HUES64 (cell line): ENCODE measurements around the gene RASA3. TPM values are rescaled to one million over a fixed set of nuclear protein-coding genes. Genes with fewer than 3 reads are reported as not detected.
"Not testable (repeated sequence)": the region's sequence is repeated elsewhere in the genome, so short reads cannot be mapped to it uniquely, and the experiment has no call there.

Source experiments
- H3K27ac ChIP-seq: 2 replicates; pipeline ENCODE4 v1.7.0; 2013; ENCODE audit warnings: low read depth, low read length, inconsistent platforms
- H3K27me3 ChIP-seq: 2 replicates; pipeline ENCODE4 v1.6.1; 2013; ENCODE audit warnings: mild to moderate bottlenecking, low read length; ENCODE audit not compliant: insufficient read depth
- H3K36me3 ChIP-seq: 2 replicates; pipeline ENCODE4 v1.6.1; 2013; ENCODE audit warnings: mild to moderate bottlenecking, low read length; ENCODE audit not compliant: insufficient read depth
- H3K4me1 ChIP-seq: 2 replicates; pipeline ENCODE4 v1.6.1; 2013; ENCODE audit warnings: mild to moderate bottlenecking, low read length, moderate library complexity; ENCODE audit not compliant: insufficient read depth
- H3K4me3 ChIP-seq: 2 replicates; pipeline ENCODE4 v1.5.1; 2013; ENCODE audit warnings: mild to moderate bottlenecking, low read length, moderate library complexity
- H3K9ac ChIP-seq: 2 replicates; pipeline ENCODE4 v1.6.1; 2013; ENCODE audit warnings: mild to moderate bottlenecking, low read depth, low read length
- H3K9me3 ChIP-seq: 2 replicates; pipeline ENCODE4 v1.6.1; 2013; ENCODE audit warnings: low read depth, low read length; ENCODE audit not compliant: insufficient read depth
- WGBS: fragments of 150-250, 120-280 bp; methylation state at CpG from one replicate; pipeline ENCODE4 v1.1.7; 2013; ENCODE audit warnings: missing lambda C conversion rate; 5-methylcytosine and 5-hydroxymethylcytosine counted together
- polyA plus RNA-seq, 2 experiments: library from polyadenylated mRNA; stranded (reverse); fragments of 50-300 nt; gene quantifications; one replicate each; pipeline ENCODE4 v1.2.3, GENCODE V29; 2013

Gene RASA3, protein sequence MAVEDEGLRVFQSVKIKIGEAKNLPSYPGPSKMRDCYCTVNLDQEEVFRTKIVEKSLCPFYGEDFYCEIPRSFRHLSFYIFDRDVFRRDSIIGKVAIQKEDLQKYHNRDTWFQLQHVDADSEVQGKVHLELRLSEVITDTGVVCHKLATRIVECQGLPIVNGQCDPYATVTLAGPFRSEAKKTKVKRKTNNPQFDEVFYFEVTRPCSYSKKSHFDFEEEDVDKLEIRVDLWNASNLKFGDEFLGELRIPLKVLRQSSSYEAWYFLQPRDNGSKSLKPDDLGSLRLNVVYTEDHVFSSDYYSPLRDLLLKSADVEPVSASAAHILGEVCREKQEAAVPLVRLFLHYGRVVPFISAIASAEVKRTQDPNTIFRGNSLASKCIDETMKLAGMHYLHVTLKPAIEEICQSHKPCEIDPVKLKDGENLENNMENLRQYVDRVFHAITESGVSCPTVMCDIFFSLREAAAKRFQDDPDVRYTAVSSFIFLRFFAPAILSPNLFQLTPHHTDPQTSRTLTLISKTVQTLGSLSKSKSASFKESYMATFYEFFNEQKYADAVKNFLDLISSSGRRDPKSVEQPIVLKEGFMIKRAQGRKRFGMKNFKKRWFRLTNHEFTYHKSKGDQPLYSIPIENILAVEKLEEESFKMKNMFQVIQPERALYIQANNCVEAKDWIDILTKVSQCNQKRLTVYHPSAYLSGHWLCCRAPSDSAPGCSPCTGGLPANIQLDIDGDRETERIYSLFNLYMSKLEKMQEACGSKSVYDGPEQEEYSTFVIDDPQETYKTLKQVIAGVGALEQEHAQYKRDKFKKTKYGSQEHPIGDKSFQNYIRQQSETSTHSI
- polyA plus RNA-seq (2013, experiment 1 of 2) = 12.3 TPM
- 15.0 TPM for polyA plus RNA-seq (2013, experiment 2 of 2)

DNA sequence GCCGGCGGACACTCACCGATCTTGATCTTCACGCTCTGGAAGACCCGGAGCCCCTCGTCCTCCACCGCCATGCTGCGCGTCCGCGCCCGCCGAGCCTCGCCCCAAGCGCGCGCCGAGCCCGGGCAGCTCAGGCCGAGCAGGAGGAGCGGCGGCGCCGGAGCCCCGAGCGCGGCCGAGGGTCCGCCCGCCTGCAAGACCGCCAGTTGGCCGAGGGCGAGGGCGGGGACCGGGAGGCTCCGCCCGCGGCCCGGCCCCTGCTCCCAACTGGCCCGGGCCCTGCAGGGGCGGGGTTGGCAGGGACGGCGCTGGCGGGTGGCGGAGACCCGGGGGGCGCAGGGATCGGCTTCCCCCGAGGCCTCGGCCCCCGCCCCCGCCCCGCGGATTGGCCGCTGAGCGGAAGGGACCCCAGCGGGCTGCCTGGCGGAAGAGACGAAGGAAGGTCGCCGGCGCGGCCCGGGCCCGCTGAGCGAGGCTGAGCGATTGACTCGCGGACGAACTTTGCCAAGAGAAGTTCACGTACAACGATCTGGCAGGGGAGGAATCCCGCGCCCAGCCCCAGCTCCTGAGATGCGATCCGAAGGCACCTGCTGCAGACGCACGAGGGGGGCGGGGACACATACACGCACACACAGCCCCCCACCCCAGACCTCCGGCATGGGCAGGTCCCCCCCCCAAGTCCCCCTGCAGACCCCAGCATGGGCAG, at the start of gene RASA3:
Gene RASA3 (minus strand): TSS at position 205 of the 703 bp plus-strand sequence. CDS start 134 bp downstream, at position 71.
- Histone ChIP-seq H3K4me1 (peaks cover 34% of the 10 kb centered on the region), H3K9ac (peak within 1 kb of the TSS; percentile 45), H3K4me3 (peak within 1 kb of the TSS; percentile 73), H3K27ac (no peak within 1 kb of the TSS; the same call in 1 of the 2 replicates), H3K36me3 (no peaks in the 10 kb centered on the region), H3K27me3 (peaks cover 18% of the 10 kb centered on the region), H3K9me3 (no peaks in the 10 kb centered on the region)
- under 1% methylated on average over 75 of the region's 81 CpGs for WGBS

DNA sequence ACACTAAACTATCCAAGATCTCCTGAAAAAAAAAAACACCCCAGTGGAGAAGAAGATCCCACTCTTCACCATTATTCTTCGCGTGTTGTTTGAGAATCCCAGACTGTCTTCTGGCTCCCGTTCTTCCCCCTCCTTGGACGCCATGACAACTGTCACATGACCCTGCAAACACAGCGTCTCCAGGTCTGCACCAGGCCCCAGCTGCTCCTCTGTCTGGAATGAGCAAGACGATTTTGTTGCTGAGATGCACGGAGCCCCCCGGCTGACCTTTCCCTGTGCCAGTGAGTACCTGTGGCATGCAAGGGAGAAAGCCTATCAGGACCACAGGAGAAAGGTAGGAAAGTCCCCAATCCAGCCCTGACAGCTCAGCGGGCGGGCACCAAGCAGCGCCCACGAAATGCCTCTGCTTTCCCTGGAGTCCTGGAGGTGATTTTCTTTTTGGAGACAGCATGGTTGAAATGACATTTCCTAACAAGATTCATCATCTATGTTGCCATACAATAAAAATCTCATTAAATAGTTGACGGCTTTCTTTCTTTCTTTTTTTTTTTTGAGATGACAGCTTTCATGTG, 46.8 kb upstream of the RASA3 start, which contains the start of gene CFAP97D2:
Gene CFAP97D2 (plus strand): TSS at position 171 of the 572 bp plus-strand sequence. CDS start 74 bp downstream, at position 245.
- H3K27me3 ChIP-seq = no peaks in the 10 kb centered on the region
- no peaks in the 10 kb centered on the region for H3K4me1 ChIP-seq
- no peak within 1 kb of the TSS for H3K9ac ChIP-seq
- H3K4me3 ChIP-seq = no peak within 1 kb of the TSS
- no peaks in the 10 kb centered on the region for H3K36me3 ChIP-seq
- no peaks in the 10 kb centered on the region for H3K9me3 ChIP-seq
- 75% methylated on average over 13 of the region's 13 CpGs for WGBS
- no peak within 1 kb of the TSS for H3K27ac ChIP-seq

DNA sequence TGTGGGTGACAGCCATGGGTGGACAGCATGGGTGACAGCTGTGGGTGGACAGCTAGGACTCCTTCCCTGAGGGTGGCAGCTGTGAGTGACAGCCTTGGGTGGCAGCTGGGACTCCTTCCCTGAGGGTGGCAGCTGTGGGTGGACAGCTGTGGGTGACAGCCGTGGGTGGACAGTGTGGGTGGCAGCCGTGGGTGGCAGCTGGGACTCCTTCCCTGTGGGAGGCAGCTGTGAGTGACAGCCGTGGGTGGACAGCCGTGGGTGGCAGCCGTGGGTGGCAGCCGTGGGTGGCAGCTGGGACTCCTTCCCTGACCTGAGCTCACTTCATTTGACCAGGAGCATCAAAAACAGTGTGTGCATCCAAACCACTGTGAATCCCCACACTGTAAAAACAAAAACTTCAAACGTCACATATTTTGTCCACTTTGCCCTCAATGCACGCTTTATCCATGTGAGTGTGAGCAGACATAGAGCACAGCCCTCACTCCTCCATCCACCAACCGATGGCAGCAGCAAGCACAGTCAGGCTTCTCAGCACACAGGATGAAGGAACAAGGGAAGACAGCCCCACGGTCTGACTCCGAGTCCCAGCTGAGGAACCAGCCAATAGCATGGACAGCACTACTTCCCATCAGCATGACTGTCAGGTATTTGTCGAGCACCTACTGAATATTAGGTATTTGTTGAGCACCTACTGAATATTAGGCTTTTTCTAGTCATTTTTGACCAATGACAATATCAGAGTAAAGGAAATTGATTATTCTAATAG, 45.0 kb upstream of the RASA3 start:
- Histone ChIP-seq H3K4me1 (no peaks in the 10 kb centered on the region), H3K4me3 (no peak overlapping the region), H3K9me3 (peaks cover 3% of the 10 kb centered on the region; the same call in 1 of the 2 replicates), H3K27me3 (no peaks in the 10 kb centered on the region), H3K9ac (no peak overlapping the region), H3K36me3 (no peaks in the 10 kb centered on the region), H3K27ac (no peak overlapping the region)
- 85% methylated on average over 12 of the region's 12 CpGs for WGBS

DNA sequence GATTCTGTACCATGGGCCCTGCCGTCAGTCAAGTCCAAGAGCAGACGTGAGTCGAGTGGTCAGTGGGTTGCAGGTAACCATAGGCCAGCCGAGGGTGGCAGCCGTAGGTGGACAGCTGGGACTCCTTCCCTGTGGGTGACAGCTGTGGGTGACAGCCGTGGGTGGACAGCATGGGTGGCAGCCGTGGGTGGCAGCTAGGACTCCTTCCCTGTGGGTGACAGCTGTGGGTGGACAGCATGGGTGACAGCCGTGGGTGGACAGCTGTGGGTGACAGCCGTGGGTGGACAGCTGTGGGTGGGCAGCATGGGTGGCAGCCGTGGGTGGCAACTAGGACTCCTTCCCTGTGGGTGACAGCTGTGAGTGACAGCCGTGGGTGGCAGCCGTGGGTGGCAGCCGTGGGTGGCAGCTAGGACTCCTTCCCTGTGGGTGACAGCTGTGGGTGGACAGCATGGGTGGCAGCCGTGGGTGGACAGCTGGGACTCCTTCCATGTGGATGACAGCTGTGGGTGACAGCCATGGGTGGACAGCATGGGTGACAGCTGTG, 44.0 kb upstream of the RASA3 start:
- not testable (repeated sequence) for H3K36me3 ChIP-seq, H3K27me3 ChIP-seq, H3K4me1 ChIP-seq, H3K27ac ChIP-seq, H3K4me3 ChIP-seq, H3K9me3 ChIP-seq, H3K9ac ChIP-seq
- WGBS = 92% methylated on average over 13 of the region's 14 CpGs

DNA sequence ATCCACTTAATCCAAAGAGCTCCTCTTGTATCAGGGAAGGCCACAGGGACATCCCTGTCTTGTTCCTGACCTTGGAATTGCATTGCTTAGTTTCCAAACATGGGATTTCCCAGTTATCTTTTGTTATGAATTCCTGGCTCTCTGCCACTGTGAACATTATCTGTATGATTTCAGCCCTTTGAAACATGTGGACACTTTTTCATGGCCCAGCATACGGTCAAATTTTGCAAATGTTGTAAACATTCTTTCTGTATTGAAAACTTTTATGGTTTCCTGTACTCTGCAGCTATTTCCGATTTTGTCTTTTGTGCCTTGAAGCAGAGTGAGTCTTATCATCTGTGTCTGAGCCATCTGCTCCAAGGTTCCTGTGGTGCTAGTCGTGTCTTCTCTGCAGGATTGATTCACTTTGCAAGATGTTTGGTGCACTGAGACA, 42.1 kb upstream of the RASA3 start:
- 87% methylated on average over 3 of the region's 3 CpGs for WGBS
- H3K9me3 ChIP-seq = peaks cover 3% of the 10 kb centered on the region; the same call in 1 of the 2 replicates
- H3K27ac ChIP-seq = no peak overlapping the region
- no peak overlapping the region for H3K9ac ChIP-seq
- H3K4me1 ChIP-seq = no peaks in the 10 kb centered on the region
- no peaks in the 10 kb centered on the region for H3K36me3 ChIP-seq
- no peak overlapping the region for H3K4me3 ChIP-seq
- H3K27me3 ChIP-seq = no peaks in the 10 kb centered on the region

DNA sequence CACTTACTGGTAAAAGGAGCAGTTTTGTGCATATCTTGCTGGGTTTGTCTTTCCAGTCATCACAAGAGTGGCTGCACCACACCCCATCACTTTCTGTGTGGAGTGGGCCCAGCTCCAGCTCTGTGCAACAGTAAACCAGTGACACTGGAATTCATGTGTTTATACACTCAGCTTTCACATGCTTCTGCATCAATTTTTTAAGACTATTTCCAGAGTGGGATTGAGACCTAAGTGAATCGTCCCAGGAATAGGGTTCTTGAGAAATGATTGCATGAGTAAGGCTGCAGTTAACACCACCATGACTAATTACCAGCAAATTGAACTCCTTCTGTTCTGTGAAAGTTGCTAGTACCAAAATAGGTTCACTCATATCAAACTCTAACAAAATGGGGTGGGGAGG, 41.3 kb upstream of the RASA3 start:
- WGBS = 100% methylated on average over 1 of the region's 1 CpG
- Histone ChIP-seq H3K9me3 (peaks cover 3% of the 10 kb centered on the region; the same call in 1 of the 2 replicates), H3K36me3 (no peaks in the 10 kb centered on the region), H3K27me3 (no peaks in the 10 kb centered on the region), H3K27ac (no peak overlapping the region), H3K4me3 (no peak overlapping the region), H3K9ac (no peak overlapping the region), H3K4me1 (no peaks in the 10 kb centered on the region)

DNA sequence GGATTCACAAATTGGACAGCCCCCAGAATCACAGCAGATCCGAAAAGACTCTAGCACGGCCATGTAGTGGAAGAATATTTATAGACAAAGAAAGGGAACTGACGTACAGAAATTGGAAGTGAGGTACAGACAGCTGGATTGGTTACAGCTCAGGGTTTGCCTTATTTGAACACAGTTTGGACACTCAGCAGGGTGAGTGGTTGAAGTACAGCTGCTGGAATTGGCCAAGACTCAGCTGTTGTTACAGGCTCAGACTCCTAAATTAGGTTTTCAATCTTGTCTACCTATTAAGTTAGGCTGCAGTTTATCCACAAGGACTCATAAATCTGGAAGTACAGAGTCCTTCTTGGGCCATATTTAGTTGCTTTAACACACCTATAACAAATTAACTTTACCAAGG, 40.8 kb upstream of the RASA3 start:
- H3K27me3 ChIP-seq = no peaks in the 10 kb centered on the region
- no peak overlapping the region for H3K9ac ChIP-seq
- H3K36me3 ChIP-seq = no peaks in the 10 kb centered on the region
- H3K4me3 ChIP-seq = no peak overlapping the region
- no peaks in the 10 kb centered on the region for H3K4me1 ChIP-seq
- WGBS = 95% methylated on average over 3 of the region's 3 CpGs
- H3K9me3 ChIP-seq = peaks cover 3% of the 10 kb centered on the region; the same call in 1 of the 2 replicates
- no peak overlapping the region for H3K27ac ChIP-seq

DNA sequence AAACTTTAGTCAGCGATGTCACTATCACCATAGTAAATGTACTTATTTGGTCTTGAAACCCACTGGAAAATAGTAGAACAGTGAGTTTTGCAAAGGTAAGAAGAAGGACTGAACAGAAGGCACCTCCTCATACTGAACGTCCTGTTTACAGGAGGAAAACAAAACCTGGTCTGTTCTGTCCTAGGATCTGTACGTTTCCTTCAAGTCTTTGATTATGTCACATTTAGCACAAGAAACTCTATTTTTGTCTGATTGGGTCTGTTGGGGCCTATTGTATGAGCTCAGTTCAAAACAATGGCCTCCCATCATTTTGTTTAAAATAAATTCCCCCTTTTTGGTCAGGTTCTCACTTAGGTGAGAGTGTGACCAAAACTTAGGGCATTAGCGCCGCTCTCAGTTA, 35.5 kb upstream of the RASA3 start:
- Histone ChIP-seq H3K27me3 (no peaks in the 10 kb centered on the region), H3K9me3 (peaks cover 3% of the 10 kb centered on the region; the same call in 1 of the 2 replicates), H3K27ac (no peak overlapping the region), H3K4me1 (no peaks in the 10 kb centered on the region), H3K9ac (no peak overlapping the region), H3K4me3 (no peak overlapping the region), H3K36me3 (no peaks in the 10 kb centered on the region)
- WGBS = 90% methylated on average over 4 of the region's 5 CpGs

DNA sequence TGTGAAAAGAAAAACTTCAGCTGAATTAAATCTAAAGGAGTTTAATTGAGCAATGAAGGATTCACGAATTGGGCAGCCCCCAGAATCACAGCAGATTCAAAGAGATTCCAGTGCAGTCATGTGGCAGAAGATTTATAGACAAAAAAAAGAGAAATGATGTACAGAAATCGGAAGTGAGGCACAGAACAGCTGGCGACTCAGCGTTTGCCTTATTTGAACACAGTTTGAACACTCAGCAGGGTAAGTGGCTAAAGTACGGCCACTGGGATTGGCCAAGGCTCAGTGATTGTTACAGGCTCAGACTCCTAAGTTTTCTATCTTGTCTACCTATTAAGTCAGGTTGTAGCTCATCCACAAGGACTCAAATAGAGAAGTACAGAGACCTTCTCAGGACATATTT, 35.0 kb upstream of the RASA3 start:
- Histone ChIP-seq H3K4me1 (no peaks in the 10 kb centered on the region), H3K4me3 (no peak overlapping the region), H3K27me3 (no peaks in the 10 kb centered on the region), H3K9ac (no peak overlapping the region), H3K27ac (no peak overlapping the region), H3K9me3 (no peaks in the 10 kb centered on the region), H3K36me3 (no peaks in the 10 kb centered on the region)
- 92% methylated on average over 5 of the region's 5 CpGs for WGBS
